GM18508 (cell line): Measurements from ENCODE around the gene CYP4Z1.
"Not testable (repeated sequence)": the region's sequence is repeated elsewhere in the genome, so short reads cannot be mapped to it uniquely, and the experiment has no call there.

Experiments used
- ATAC-seq: cut with Tn5 transposase; IDR thresholded peaks from one replicate; pipeline ENCODE4 v1.9.1; 2021; ENCODE audit warnings: moderate number of reproducible peaks; ENCODE audit not compliant: insufficient read depth, unreplicated experiment

The CYP4Z1 gene

GRCh38 chr1:47124834-47125233 lies 57.8 kb downstream of the CYP4Z1 start:
- ATAC-seq: not testable (repeated sequence)

- not testable (repeated sequence) for ATAC-seq
Measured at GRCh38 chr1:47126997-47127396, 60.0 kb downstream of the CYP4Z1 start.

GRCh38 chr1:47128221-47128620 lies 61.2 kb downstream of the CYP4Z1 start:
- ATAC-seq: no peak

GRCh38 chr1:47128854-47129253 lies 61.8 kb downstream of the CYP4Z1 start:
- not testable (repeated sequence) for ATAC-seq

- ATAC-seq: not testable (repeated sequence)
Measured at GRCh38 chr1:47129489-47130230, 62.6 kb downstream of the CYP4Z1 start.

- not testable (repeated sequence) for ATAC-seq
Measured at GRCh38 chr1:47132665-47133064, 65.6 kb downstream of the CYP4Z1 start.

- ATAC-seq: no peak
Measured at GRCh38 chr1:47137198-47137597, 70.2 kb downstream of the CYP4Z1 start, which contains the start of gene CYP4A22. Gene CYP4A22, plus strand, starts transcription at chr1:47137441. Its CDS starts 45 bp downstream, at chr1:47137486.

GRCh38 chr1:47137925-47138615 lies 71.0 kb downstream of the CYP4Z1 start:
- no peak for ATAC-seq

- ATAC-seq: not testable (repeated sequence)
Measured at GRCh38 chr1:47140358-47140757, 73.3 kb downstream of the CYP4Z1 start.

- ATAC-seq: not testable (repeated sequence)
Measured at GRCh38 chr1:47143654-47144053, 76.6 kb downstream of the CYP4Z1 start.

GRCh38 chr1:47146495-47146894 lies 79.5 kb downstream of the CYP4Z1 start:
- not testable (repeated sequence) for ATAC-seq

GRCh38 chr1:47147047-47147785 lies 80.2 kb downstream of the CYP4Z1 start:
- no peak for ATAC-seq

GRCh38 chr1:47149162-47149561 lies 82.1 kb downstream of the CYP4Z1 start:
- ATAC-seq: not testable (repeated sequence)

GRCh38 chr1:47156457-47156856 lies 89.4 kb downstream of the CYP4Z1 start:
- ATAC-seq: not testable (repeated sequence)

- not testable (repeated sequence) for ATAC-seq
Measured at GRCh38 chr1:47157957-47158356, 90.9 kb downstream of the CYP4Z1 start.

GRCh38 chr1:47160716-47161115 lies 93.7 kb downstream of the CYP4Z1 start:
- ATAC-seq: no peak

GRCh38 chr1:47161298-47162040 lies 94.4 kb downstream of the CYP4Z1 start:
- no peak for ATAC-seq

GRCh38 chr1:47164552-47164951 lies 97.5 kb downstream of the CYP4Z1 start:
- ATAC-seq: no peak
